ENCODE data around the gene CPE.

CPE gene

GRCh38 chr4:165540206-165540830, 161.5 kb downstream of the CPE start:
- TF ChIP-seq, protein P1, sequence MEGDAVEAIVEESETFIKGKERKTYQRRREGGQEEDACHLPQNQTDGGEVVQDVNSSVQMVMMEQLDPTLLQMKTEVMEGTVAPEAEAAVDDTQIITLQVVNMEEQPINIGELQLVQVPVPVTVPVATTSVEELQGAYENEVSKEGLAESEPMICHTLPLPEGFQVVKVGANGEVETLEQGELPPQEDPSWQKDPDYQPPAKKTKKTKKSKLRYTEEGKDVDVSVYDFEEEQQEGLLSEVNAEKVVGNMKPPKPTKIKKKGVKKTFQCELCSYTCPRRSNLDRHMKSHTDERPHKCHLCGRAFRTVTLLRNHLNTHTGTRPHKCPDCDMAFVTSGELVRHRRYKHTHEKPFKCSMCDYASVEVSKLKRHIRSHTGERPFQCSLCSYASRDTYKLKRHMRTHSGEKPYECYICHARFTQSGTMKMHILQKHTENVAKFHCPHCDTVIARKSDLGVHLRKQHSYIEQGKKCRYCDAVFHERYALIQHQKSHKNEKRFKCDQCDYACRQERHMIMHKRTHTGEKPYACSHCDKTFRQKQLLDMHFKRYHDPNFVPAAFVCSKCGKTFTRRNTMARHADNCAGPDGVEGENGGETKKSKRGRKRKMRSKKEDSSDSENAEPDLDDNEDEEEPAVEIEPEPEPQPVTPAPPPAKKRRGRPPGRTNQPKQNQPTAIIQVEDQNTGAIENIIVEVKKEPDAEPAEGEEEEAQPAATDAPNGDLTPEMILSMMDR (IDR thresholded peaks at IDR 0.05; ENCODE audit: low read length, missing control alignments) = no peak
- DNase-seq (ENCODE audit: low read depth) = no peak
- no peak overlapping the region for H3K4me3 ChIP-seq (replicated peaks; ENCODE audit: low read depth, low read length)

DNA sequence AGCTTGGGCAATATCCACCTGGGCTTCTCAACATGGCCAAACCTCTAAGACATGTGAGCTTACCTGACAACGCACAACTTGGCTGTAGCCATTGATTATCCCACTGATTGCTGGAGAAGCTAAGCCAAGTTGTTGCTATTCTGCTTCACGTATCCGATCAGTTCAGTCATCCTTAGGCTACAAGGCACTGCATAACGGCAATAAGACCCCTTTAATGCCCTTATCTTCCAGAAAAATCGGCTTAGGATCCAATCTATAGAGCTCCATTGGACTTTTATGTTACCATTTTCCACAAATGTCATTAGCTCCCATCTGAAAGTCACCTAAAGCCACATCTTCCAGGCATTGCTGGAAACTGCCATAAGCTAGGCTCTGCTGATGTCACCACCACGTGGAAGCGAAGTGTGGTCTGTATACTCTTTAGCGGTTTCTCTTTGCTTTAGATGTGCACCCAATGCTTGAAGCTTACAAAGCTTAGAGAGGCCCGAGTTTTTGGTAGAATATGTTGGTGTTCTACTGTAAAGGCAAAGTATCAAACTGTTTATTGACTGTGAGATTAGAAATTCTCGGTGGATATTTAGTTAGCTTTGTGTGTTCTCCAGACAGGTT, 163.1 kb downstream of the CPE start:
- DNase-seq (ENCODE audit: low read depth) = no peak
- no peak overlapping the region for H3K4me3 ChIP-seq (replicated peaks; ENCODE audit: low read depth, low read length)
- TF ChIP-seq, protein P1 (IDR thresholded peaks at IDR 0.05; ENCODE audit: low read length, missing control alignments) = no peak

GRCh38 chr4:165542476-165542875, 163.7 kb downstream of the CPE start:
- TF ChIP-seq, protein P1 (IDR thresholded peaks at IDR 0.05; ENCODE audit: low read length, missing control alignments) = no peak

More at GRCh38 chr4:165542476-165542875, 163.7 kb downstream of the CPE start:
- no peak for DNase-seq (ENCODE audit: low read depth)
- no peak overlapping the region for H3K4me3 ChIP-seq (replicated peaks; ENCODE audit: low read depth, low read length)
